HepG2 (cell line): ENCODE results near the gene TNFAIP3. TPM values are rescaled to one million over a fixed set of nuclear protein-coding genes. Genes with fewer than 3 reads are reported as not detected.

ENCODE experiments used
- ATAC-seq: fragments of 200-7000 bp; cut with Tn5 transposase; 3 replicates; pipeline ENCODE4 v1.9.1; 2020; ENCODE audit warnings: mild to moderate bottlenecking, moderate library complexity
- BruUV-seq: library from RNA; stranded (reverse); fragments of 400-500 nt; replicated peaks from 2 replicates; lab custom pipeline; 2021; lab: Mats Ljungman, UMichigan
- CTCF ChIA-PET: fragments of 300-600 bp; formaldehyde crosslinking; extraction: SDS; loops from one replicate; lab custom pipeline; 2021; ENCODE audit warnings: low total read pairs, inconsistent platforms, low intra/inter-chr PET ratio; lab: Yijun Ruan, JAX
- POLR2A ChIA-PET: fragments of 350-600 bp; sonication (Branson Sonifier 250); formaldehyde crosslinking; loops from one replicate; lab custom pipeline; 2020; ENCODE audit warnings: antibody characterized with exemption, inconsistent platforms; lab: Yijun Ruan, JAX
- DNase-seq: peaks from one replicate; pipeline ENCODE4 v3.0.0-alpha.2; 2015; ENCODE audit warnings: low spot score
- FAIRE-seq: peaks from 3 replicates; lab custom pipeline; 2011; peaks lifted over from hg19 to GRCh38; lab: Jason Lieb, UNC
- H2AFZ ChIP-seq: one replicate; pipeline ENCODE4 v1.6.1; 2011; ENCODE audit warnings: low read length, inconsistent platforms
- H3K27ac ChIP-seq: fragments of 300-600 bp; 3 replicates; pipeline ENCODE4 v1.8.0; 2011; ENCODE audit warnings: mixed run types, mild to moderate bottlenecking, mixed read lengths, low read length, inconsistent platforms; ENCODE audit not compliant: insufficient read depth; ENCODE audit errors: extremely low read length
- H3K27me3 ChIP-seq, 2 experiments: fragments of 200-600 bp in 1 of 2; 2 replicates in 1 of 2; 3 replicates in 1 of 2; pipeline versions ENCODE4 v1.6.0 to v1.8.0; 2011; ENCODE audit warnings: low read length in 2 of 2, mild to moderate bottlenecking in 2 of 2, moderate library complexity in 2 of 2, inconsistent platforms in 1 of 2; ENCODE audit not compliant: insufficient read depth in 2 of 2, control insufficient read depth in 1 of 2
- H3K36me3 ChIP-seq, 2 experiments: fragments of 200-600 bp in 1 of 2; replicated peaks in 1 of 2; 2 replicates in 1 of 2; 3 replicates in 1 of 2; pipeline versions ENCODE4 v1.5.1 to v1.8.0; 2011; ENCODE audit warnings: low read length in 2 of 2, inconsistent platforms in 1 of 2; ENCODE audit not compliant: insufficient read depth in 2 of 2, control insufficient read depth in 1 of 2
- H3K4me1 ChIP-seq: 2 replicates; pipeline ENCODE4 v1.5.1; 2012; ENCODE audit warnings: low read length, inconsistent platforms; ENCODE audit not compliant: insufficient read depth
- H3K4me2 ChIP-seq: 2 replicates; pipeline ENCODE4 v1.6.0; 2011; ENCODE audit warnings: low read depth, low read length, inconsistent platforms
- H3K4me3 ChIP-seq, 3 experiments: fragments of 200-600 bp in 1 of 3; sonication (generic), shearing (Covaris generic) in 1 of 3; replicated peaks in 1 of 3; 2 replicates each; pipeline ENCODE4 v1.5.1; 2011 to 2016; ENCODE audit warnings: low read length in 3 of 3, inconsistent platforms in 2 of 3, low read depth in 2 of 3, mild to moderate bottlenecking in 2 of 3, control low read depth in 1 of 3, mixed read lengths in 1 of 3; ENCODE audit not compliant: insufficient read depth in 1 of 3
- H3K79me2 ChIP-seq: one replicate; pipeline ENCODE4 v1.6.1; 2011; ENCODE audit warnings: low read length, inconsistent platforms; ENCODE audit not compliant: insufficient read depth
- H3K9ac ChIP-seq: 2 replicates; pipeline ENCODE4 v1.6.0; 2011; ENCODE audit warnings: mild to moderate bottlenecking, low read depth, low read length, inconsistent platforms; ENCODE audit not compliant: insufficient read depth
- H3K9me3 ChIP-seq: 2 replicates; pipeline ENCODE4 v1.5.1; 2012; ENCODE audit warnings: mild to moderate bottlenecking, low read length
- H4K20me1 ChIP-seq: 2 replicates; pipeline ENCODE4 v1.6.0; 2011; ENCODE audit warnings: inconsistent platforms, mild to moderate bottlenecking, low read length, moderate library complexity; ENCODE audit not compliant: insufficient read depth
- ARHGAP35 ChIP-seq: sonication (generic); formaldehyde crosslinking; IDR thresholded peaks from 2 replicates; pipeline ENCODE4 v1.9.0; 2022; ENCODE audit warnings: mild to moderate bottlenecking, inconsistent platforms, moderate library complexity, missing genetic modification reagents, borderline replicate concordance
- ARNT2 ChIP-seq: sonication (generic); formaldehyde crosslinking; IDR thresholded peaks from 2 replicates; pipeline ENCODE4 v1.8.0; 2022; ENCODE audit warnings: mild to moderate bottlenecking, low read depth, missing genetic modification reagents, moderate library complexity
- GLI4 ChIP-seq: sonication (generic); formaldehyde crosslinking; IDR thresholded peaks from 2 replicates; pipeline ENCODE4 v1.5.1; 2020; ENCODE audit warnings: missing genetic modification reagents, mild to moderate bottlenecking, moderate library complexity, borderline replicate concordance
- GMEB1 ChIP-seq: sonication (generic); formaldehyde crosslinking; IDR thresholded peaks from 2 replicates; pipeline ENCODE4 v1.5.1; 2020; ENCODE audit warnings: missing genetic modification reagents, mild to moderate bottlenecking, borderline replicate concordance
- HNRNPH1 ChIP-seq: fragments of 200-400 bp; formaldehyde crosslinking; optimal IDR thresholded peaks from 2 replicates; pipeline ENCODE3; 2017; ENCODE audit warnings: mild to moderate bottlenecking, low read depth, low read length
- HOXA3 ChIP-seq: sonication (generic); formaldehyde crosslinking; IDR thresholded peaks from 2 replicates; pipeline ENCODE4 v1.5.0; 2020; ENCODE audit warnings: missing genetic modification reagents
- LRRFIP1 ChIP-seq: sonication (generic); formaldehyde crosslinking; conservative IDR thresholded peaks from 2 replicates; pipeline ENCODE4 v1.4.0; 2020; ENCODE audit warnings: missing genetic modification reagents
- PHF8 ChIP-seq: sonication (generic); formaldehyde crosslinking; IDR thresholded peaks from 2 replicates; pipeline ENCODE4 v1.5.0; 2020; ENCODE audit warnings: missing genetic modification reagents
- YEATS4 ChIP-seq: sonication (generic); formaldehyde crosslinking; IDR thresholded peaks from 2 replicates; pipeline ENCODE4 v1.4.0; 2020; ENCODE audit warnings: missing genetic modification reagents, borderline replicate concordance
- ZBTB20 ChIP-seq: sonication (generic); formaldehyde crosslinking; IDR thresholded peaks from 2 replicates; pipeline ENCODE4 v1.8.1; 2023; ENCODE audit warnings: missing genetic modification reagents, low read depth, mild to moderate bottlenecking, borderline replicate concordance
- ZGPAT ChIP-seq: IDR thresholded peaks from 2 replicates; pipeline ENCODE4 v1.6.1; 2016; ENCODE audit warnings: mild to moderate bottlenecking
- ZNF326 ChIP-seq: sonication (generic); formaldehyde crosslinking; IDR thresholded peaks from 2 replicates; pipeline ENCODE4 v1.4.0; 2020; ENCODE audit warnings: missing genetic modification reagents, borderline replicate concordance
- ZNF788 ChIP-seq: sonication (generic); formaldehyde crosslinking; IDR thresholded peaks from 2 replicates; pipeline ENCODE4 v1.5.0; 2020; ENCODE audit warnings: mild to moderate bottlenecking, missing genetic modification reagents, borderline replicate concordance
- ZNF790 ChIP-seq: sonication (generic); formaldehyde crosslinking; IDR thresholded peaks from 2 replicates; pipeline ENCODE4 v1.8.0; 2022; ENCODE audit warnings: missing genetic modification reagents, mild to moderate bottlenecking, borderline replicate concordance
- WGBS: methylation state at CpG from one replicate; pipeline ENCODE4 v1.1.6; 2017; ENCODE audit warnings: low lambda C conversion rate; 5-methylcytosine and 5-hydroxymethylcytosine counted together
- in situ Hi-C: cut with HindIII; loops from 2 replicates; pipeline ENCODE4 v1.10.0; 2017; ENCODE audit warnings: low pct_unique_long_range_greater_than_20kb; ENCODE audit not compliant: extremely low pct_ligation_motif_present
- intact Hi-C: fragments of 100-400 bp; cut with micrococcal nuclease; formaldehyde crosslinking; loops from one replicate; pipeline ENCODE4 v1.10.0; 2022; ENCODE audit not compliant: unreplicated experiment
- polyA plus RNA-seq, 8 experiments: library from polyadenylated mRNA; depleted of rRNA in 3 of 8; stranded (reverse) in 7 of 8; unstranded in 1 of 8; fragments of >200 nt; fragmentation: Illumina TruSeq in 4 of 8; extraction: Trizol in 4 of 8; gene quantifications; 2 replicates each; pipeline versions ENCODE4 v1.2.1 to v1.2.3, GENCODE V29; 2011 to 2016; ENCODE audit warnings: low read depth in 4 of 8, missing spikeins in 1 of 8, mixed read lengths in 1 of 8; ENCODE audit not compliant: insufficient read depth in 1 of 8
- total RNA-seq, 5 experiments: library from RNA; depleted of rRNA; stranded (reverse); fragments of >200 nt; fragmentation: Illumina TruSeq; extraction: Trizol; gene quantifications; 2 replicates each; pipeline ENCODE4 v1.2.3, GENCODE V29; 2016; ENCODE audit warnings: low read depth in 1 of 5
- TF ChIP-seq, protein P1 (sequence below): sonication (generic); formaldehyde crosslinking; IDR thresholded peaks from 2 replicates; pipeline ENCODE4 v1.5.0; 2020; ENCODE audit warnings: missing genetic modification reagents
- TF ChIP-seq, protein P2 (sequence below): sonication (generic); formaldehyde crosslinking; IDR thresholded peaks from 2 replicates; pipeline ENCODE4 v1.5.1; 2020; ENCODE audit warnings: missing genetic modification reagents, mild to moderate bottlenecking, borderline replicate concordance

Gene TNFAIP3
- total and polyA plus RNA-seq, 2 of the 13 experiments (the other 11 are each of a cell fraction or from before 2014, with no cell fraction given): 28.2 to 47.1 TPM

DNA sequence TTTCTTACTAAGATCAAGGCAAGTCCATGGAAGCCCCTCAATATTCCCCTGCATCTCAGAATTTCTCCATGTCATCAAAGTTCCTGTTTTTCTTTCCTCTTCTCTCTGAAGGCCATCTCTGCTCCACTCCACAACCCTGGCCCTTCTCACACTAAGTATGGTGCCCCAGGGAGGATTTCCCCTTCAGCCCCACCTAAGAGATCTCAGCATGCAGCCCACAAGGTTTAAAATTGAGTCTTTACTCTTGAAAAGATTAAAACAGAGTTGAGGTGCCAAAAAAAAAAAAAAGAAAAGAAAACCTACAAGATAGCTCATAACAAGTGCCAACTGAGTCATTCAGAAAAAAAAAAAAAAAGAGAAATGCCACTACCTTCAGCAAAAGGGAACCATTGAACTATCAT lies 36.5 kb upstream of the TNFAIP3 start (continued):
- TF ChIP-seq ZGPAT (no peak), ZBTB20 (CRISPR knock-in tag) (no peak), HOXA3 (CRISPR knock-in tag) (no peak), PHF8 (no peak)
- TF ChIP-seq, protein P1, sequence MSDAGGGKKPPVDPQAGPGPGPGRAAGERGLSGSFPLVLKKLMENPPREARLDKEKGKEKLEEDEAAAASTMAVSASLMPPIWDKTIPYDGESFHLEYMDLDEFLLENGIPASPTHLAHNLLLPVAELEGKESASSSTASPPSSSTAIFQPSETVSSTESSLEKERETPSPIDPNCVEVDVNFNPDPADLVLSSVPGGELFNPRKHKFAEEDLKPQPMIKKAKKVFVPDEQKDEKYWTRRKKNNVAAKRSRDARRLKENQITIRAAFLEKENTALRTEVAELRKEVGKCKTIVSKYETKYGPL (CRISPR knock-in tag): no peak

- DNase-seq (no peak), FAIRE-seq (no peak), ATAC-seq (no peak)
- Histone ChIP-seq H3K27ac (no peak overlapping the region), H3K9me3 (no peaks in the 10 kb centered on the region), H4K20me1 (no peaks in the 10 kb centered on the region), H3K36me3 (no peaks in the 10 kb centered on the region), H3K9ac (no peak overlapping the region), H2AFZ (no peak overlapping the region), H3K79me2 (no peaks in the 10 kb centered on the region), H3K4me1 (peaks cover 15% of the 10 kb centered on the region), H3K27me3 (no peaks in the 10 kb centered on the region; a peak in 1 of 5 replicates), H3K4me3 (no peak overlapping the region), H3K4me2 (no peak overlapping the region)
- no TSS peak for BruUV-seq
- intact Hi-C loops: no loop called here
- POLR2A ChIA-PET: no interaction called here
- 37% methylated on average over 3 of the region's 3 CpGs for whole genome bisulfite sequencing
- in situ Hi-C loops: no loop called here
- CTCF ChIA-PET: no interaction called here
- TF ChIP-seq, protein P2, sequence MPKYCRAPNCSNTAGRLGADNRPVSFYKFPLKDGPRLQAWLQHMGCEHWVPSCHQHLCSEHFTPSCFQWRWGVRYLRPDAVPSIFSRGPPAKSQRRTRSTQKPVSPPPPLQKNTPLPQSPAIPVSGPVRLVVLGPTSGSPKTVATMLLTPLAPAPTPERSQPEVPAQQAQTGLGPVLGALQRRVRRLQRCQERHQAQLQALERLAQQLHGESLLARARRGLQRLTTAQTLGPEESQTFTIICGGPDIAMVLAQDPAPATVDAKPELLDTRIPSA: no peak
- TF ChIP-seq ZNF326 (CRISPR knock-in tag) (no peak), GMEB1 (CRISPR knock-in tag) (no peak), YEATS4 (CRISPR knock-in tag) (no peak), ZNF790 (CRISPR knock-in tag) (no peak), ZNF788 (CRISPR knock-in tag) (no peak), GLI4 (CRISPR knock-in tag) (no peak), ARHGAP35 (CRISPR knock-in tag) (no peak), HNRNPH1 (no peak), ARNT2 (CRISPR knock-in tag) (no peak), LRRFIP1 (CRISPR knock-in tag) (no peak)
Observed at GRCh38 chr6:137832110-137832509, 34.9 kb upstream of the TNFAIP3 start.
